GM12878 (cell line): ENCODE results near the gene ARHGAP27. TPM values are rescaled to one million over a fixed set of nuclear protein-coding genes. Genes with fewer than 3 reads are reported as not detected.

ENCODE experiments used
- ATAC-seq: fragments of 200-7000 bp; cut with Tn5 transposase; 3 replicates; pipeline ENCODE4 v1.9.1; 2020; ENCODE audit warnings: mild to moderate bottlenecking, moderate library complexity
- BruUV-seq: library from RNA; stranded (reverse); fragments of 400-500 nt; replicated peaks from 2 replicates; lab custom pipeline; 2021; lab: Mats Ljungman, UMichigan
- CTCF ChIA-PET: fragments of 300-600 bp; sonication (Branson Sonifier 250); formaldehyde crosslinking; extraction: SDS; loops from one replicate; lab custom pipeline; 2021; ENCODE audit warnings: inconsistent platforms; lab: Yijun Ruan, JAX
- POLR2A ChIA-PET: fragments of 350-600 bp; formaldehyde crosslinking; extraction: SDS; loops from one replicate; lab custom pipeline; 2021; ENCODE audit warnings: inconsistent platforms; lab: Charles Lee
- RAD21 ChIA-PET: fragments of 300-600 bp; sonication (Branson Sonifier 250); formaldehyde crosslinking; loops from one replicate; lab custom pipeline; 2023; ENCODE audit warnings: antibody characterized with exemption; ENCODE audit not compliant: unreplicated experiment; lab: Charles Lee
- SMC1A ChIA-PET: fragments of 300-600 bp; sonication (Branson Sonifier 250); formaldehyde crosslinking; loops from one replicate; lab custom pipeline; 2023; ENCODE audit not compliant: unreplicated experiment, uncharacterized antibody; lab: Charles Lee
- DNase-seq: peaks from one replicate; pipeline ENCODE4 v3.0.0-alpha.2; 2011; ENCODE audit warnings: low read depth, low spot score
- FAIRE-seq: peaks from 3 replicates; lab custom pipeline; 2011; peaks lifted over from hg19 to GRCh38; lab: Jason Lieb, UNC
- H2AFZ ChIP-seq: 2 replicates; pipeline ENCODE4 v1.6.0; 2011; ENCODE audit warnings: low read depth, low read length, control low read depth; ENCODE audit not compliant: control insufficient read depth
- H3K27ac ChIP-seq: 2 replicates; pipeline ENCODE4 v1.5.1; 2011; ENCODE audit warnings: control low read depth; ENCODE audit not compliant: control insufficient read depth, insufficient read depth
- H3K27me3 ChIP-seq, 2 experiments: replicated peaks in 1 of 2; 2 replicates each; pipeline versions ENCODE4 v1.6.0 to v1.6.1; 2011; ENCODE audit warnings: low read length in 1 of 2; ENCODE audit not compliant: control insufficient read depth in 2 of 2, insufficient read depth in 2 of 2
- H3K36me3 ChIP-seq, 2 experiments: 2 replicates each; pipeline ENCODE4 v1.5.1; 2011; ENCODE audit warnings: low read length in 1 of 2; ENCODE audit not compliant: control insufficient read depth in 2 of 2, insufficient read depth in 2 of 2
- H3K4me1 ChIP-seq: 2 replicates; pipeline ENCODE4 v1.6.1; 2011; ENCODE audit warnings: mild to moderate bottlenecking, low read length, moderate library complexity, mixed read lengths; ENCODE audit not compliant: control insufficient read depth, insufficient read depth
- H3K4me2 ChIP-seq: 2 replicates; pipeline ENCODE4 v1.6.0; 2011; ENCODE audit warnings: control low read depth; ENCODE audit not compliant: control insufficient read depth, insufficient read depth
- H3K4me3 ChIP-seq: fragments of 200-600 bp; sonication (generic); 2 replicates; pipeline ENCODE4 v1.5.1; 2016
- H3K79me2 ChIP-seq: 2 replicates; pipeline ENCODE4 v1.6.0; 2011; ENCODE audit warnings: low read length; ENCODE audit not compliant: control insufficient read depth, insufficient read depth
- H3K9ac ChIP-seq: 2 replicates; pipeline ENCODE4 v1.8.0; 2011; ENCODE audit warnings: low read length, control low read depth, mixed read lengths; ENCODE audit not compliant: control insufficient read depth, insufficient read depth
- H3K9me3 ChIP-seq: replicated peaks from 3 replicates; pipeline ENCODE4 v1.5.1; 2011; ENCODE audit warnings: mild to moderate bottlenecking, low read length; ENCODE audit not compliant: control insufficient read depth, insufficient read depth
- H4K20me1 ChIP-seq: 2 replicates; pipeline ENCODE4 v1.6.0; 2011; ENCODE audit not compliant: control insufficient read depth, insufficient read depth
- CBFB ChIP-seq: IDR thresholded peaks from 2 replicates; pipeline ENCODE4 v1.6.1; 2016; ENCODE audit warnings: antibody characterized with exemption, low read depth
- DPF2 ChIP-seq: fragments of 450-650 bp; IDR thresholded peaks from 2 replicates; pipeline ENCODE4 v1.6.1; 2017; ENCODE audit warnings: mild to moderate bottlenecking
- HCFC1 ChIP-seq: fragments of 150-350 bp; IDR thresholded peaks from 2 replicates; pipeline ENCODE4 v1.6.1; 2014; ENCODE audit warnings: low read length
- NR2C2 ChIP-seq: IDR thresholded peaks from 2 replicates; pipeline ENCODE4 v1.6.1; 2011; ENCODE audit warnings: borderline replicate concordance, low read depth; ENCODE audit not compliant: control insufficient read depth, insufficient read length
- PML ChIP-seq: IDR thresholded peaks from 2 replicates; pipeline ENCODE4 v1.6.1; 2012; ENCODE audit warnings: low read length, inconsistent platforms
- RBBP5 ChIP-seq: fragments of 200-600 bp; sonication (generic); conservative IDR thresholded peaks from 2 replicates; pipeline ENCODE4 v1.6.1; 2016
- RCOR1 ChIP-seq: conservative IDR thresholded peaks from 2 replicates; pipeline ENCODE4 v1.6.1; 2012; ENCODE audit warnings: low read depth, low read length, improper control_type of control experiment
- RUNX3 ChIP-seq: IDR thresholded peaks from 2 replicates; pipeline ENCODE4 v1.6.1; 2012; ENCODE audit warnings: low read length, inconsistent platforms
- SIX5 ChIP-seq: IDR thresholded peaks from 2 replicates; pipeline ENCODE4 v1.6.1; 2011; ENCODE audit warnings: mild to moderate bottlenecking, low read depth, low read length, moderate library complexity; ENCODE audit not compliant: severe bottlenecking
- SPI1 ChIP-seq: IDR thresholded peaks from 2 replicates; pipeline ENCODE4 v1.6.1; 2011; ENCODE audit warnings: low read depth, mild to moderate bottlenecking, low read length, moderate library complexity, borderline replicate concordance; ENCODE audit not compliant: insufficient read depth
- USF2 ChIP-seq: IDR thresholded peaks from 2 replicates; pipeline ENCODE4 v1.6.1; 2011; ENCODE audit warnings: low read depth, low read length, improper control_type of control experiment, borderline replicate concordance
- YY1 ChIP-seq: IDR thresholded peaks from 2 replicates; pipeline ENCODE4 v1.6.1; 2011; ENCODE audit warnings: low read depth, mild to moderate bottlenecking, low read length
- ZBTB33 ChIP-seq: fragments of 450-650 bp; IDR thresholded peaks from 2 replicates; pipeline ENCODE4 v1.6.1; 2017; ENCODE audit warnings: mild to moderate bottlenecking
- ZNF274 ChIP-seq: IDR thresholded peaks from one replicate; pipeline ENCODE4 v1.8.0; 2011; ENCODE audit not compliant: insufficient read length, insufficient read depth
- ZNF622 ChIP-seq: fragments of 450-650 bp; IDR thresholded peaks from 2 replicates; pipeline ENCODE4 v1.6.1; 2017; ENCODE audit warnings: mild to moderate bottlenecking, inconsistent platforms
- WGBS: methylation state at CpG from one replicate; pipeline ENCODE4 v1.1.6; 2016; ENCODE audit warnings: low lambda C conversion rate; ENCODE audit not compliant: insufficient replicate concordance, insufficient coverage; ENCODE audit errors: missing lambda C conversion rate; 5-methylcytosine and 5-hydroxymethylcytosine counted together
- in situ Hi-C: fragments of 300-500 bp; cut with MboI; formaldehyde crosslinking; loops from 9 replicates; pipeline ENCODE4 v1.14.3; 2018; ENCODE audit warnings: mixed read lengths
- intact Hi-C: fragments of 100-400 bp; cut with micrococcal nuclease; formaldehyde crosslinking; loops from one replicate; pipeline ENCODE4 v1.14.2; 2022; ENCODE audit not compliant: unreplicated experiment
- polyA plus RNA-seq, 11 experiments: library from polyadenylated mRNA; depleted of rRNA in 4 of 11; unstranded in 6 of 11; stranded (reverse) in 5 of 11; fragments of >200 nt; fragmentation: Nextera tagmentation in 4 of 11; fragmentation: Illumina TruSeq in 1 of 11; extraction: Ambion mirVana in 4 of 11; extraction: Trizol in 1 of 11; gene quantifications; 1 replicate in 1 of 11; 2 replicates in 10 of 11; pipeline versions ENCODE4 v1.2.1 to v1.2.3, GENCODE V29; 2011 to 2016; ENCODE audit warnings: inconsistent platforms in 2 of 11, missing spikeins in 2 of 11, low read depth in 1 of 11
- total RNA-seq, 4 experiments: library from RNA; depleted of rRNA in 3 of 4; stranded (reverse); fragments of >200 nt in 3 of 4; fragmentation: Illumina TruSeq in 1 of 4; extraction: Trizol in 1 of 4; gene quantifications; 2 replicates each; pipeline versions ENCODE4 v1.2.1 to v1.2.3, GENCODE V29; 2013 to 2021
- TF ChIP-seq, protein P1 (sequence below): fragments of 150-350 bp; IDR thresholded peaks from 2 replicates; pipeline ENCODE4 v1.6.1; 2016; ENCODE audit warnings: low read depth, low read length
- TF ChIP-seq, protein P2 (sequence below): fragments of 150-350 bp; IDR thresholded peaks from 2 replicates; pipeline ENCODE4 v1.6.1; 2014; ENCODE audit warnings: mild to moderate bottlenecking, low read depth, low read length

The ARHGAP27 gene
- total and polyA plus RNA-seq, 10 of the 15 experiments (the other 5 are each of a cell fraction or from before 2014, with no cell fraction given), result 0.64 to 45.7 (median 17.7) TPM

DNA sequence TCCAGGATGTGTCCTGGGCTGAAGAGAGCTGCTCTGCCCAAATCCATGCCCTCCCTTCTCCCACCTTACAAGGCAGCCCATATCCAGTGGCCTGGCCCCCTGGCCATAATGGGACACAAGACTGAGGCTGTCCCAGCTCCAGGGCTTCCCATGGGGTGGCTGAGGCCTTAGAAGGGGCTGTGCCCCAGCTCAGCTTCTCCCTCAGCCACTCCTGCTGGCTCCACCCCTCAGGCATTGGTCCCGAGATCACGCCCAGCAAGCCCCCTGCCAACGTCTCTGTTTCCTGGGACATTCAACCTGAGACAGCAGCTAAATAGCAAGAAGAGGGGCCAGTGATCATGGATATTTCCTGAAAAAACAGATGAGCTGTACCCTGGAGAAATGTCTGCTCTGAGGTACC is 43.3 kb downstream of the ARHGAP27 start:
- Histone ChIP-seq H2AFZ (no peak overlapping the region), H3K4me1 (peaks cover 8% of the 10 kb centered on the region), H3K9ac (no peak overlapping the region), H3K36me3 (peaks cover 1% of the 10 kb centered on the region in 2 experiments; a peak in 2 of 4 replicates), H3K27ac (no peak overlapping the region), H3K79me2 (no peaks in the 10 kb centered on the region), H3K4me2 (no peak overlapping the region), H3K9me3 (no peaks in the 10 kb centered on the region), H4K20me1 (no peaks in the 10 kb centered on the region), H3K4me3 (no peak overlapping the region), H3K27me3 (no peaks in the 10 kb centered on the region)
- ATAC-seq (no peak), DNase-seq (no peak), FAIRE-seq (no peak)
- in situ Hi-C loops (loop anchor here (5.0 kb wide), 2 partner anchors 112 to 172 kb away; no protein-coding TSS in a partner anchor), intact Hi-C loops (loop anchor here (5.0 kb wide), 1 partner anchor 87 kb away; no protein-coding TSS in a partner anchor)
- no TSS peak for BruUV-seq
- ChIA-PET POLR2A (interaction anchor here (0.5 to 1.4 kb wide), 5 partner anchors 9 to 239 kb away, joined by 3 to 10 read pairs (median 3); no protein-coding TSS in a partner anchor), RAD21 (interaction anchor here (0.5 to 7.4 kb wide), 9 partner anchors 39 to 254 kb away, joined by 3 to 107 read pairs (median 3); partner anchors contain the start of genes ACBD4, HEXIM1 and MAP3K14), CTCF (interaction anchor here (0.9 to 15.5 kb wide), 11 partner anchors 18 to 254 kb away, joined by 3 to 291 read pairs (median 5); partner anchors contain the start of genes ACBD4, FMNL1 and MAP3K14), SMC1A (interaction anchor here (0.8 to 12.7 kb wide), 19 partner anchors 9 to 169 kb away, joined by 3 to 184 read pairs (median 4); partner anchors contain the start of genes FMNL1 and MAP3K14)
- 0% methylated on average over 3 of the region's 3 CpGs for WGBS
- TF ChIP-seq SIX5, result no peak
- TF ChIP-seq HCFC1, result no peak
- no peak for TF ChIP-seq DPF2
- TF ChIP-seq ZBTB33, result no peak
- TF ChIP-seq ZNF622, result no peak
- TF ChIP-seq RCOR1, result no peak
- no peak for TF ChIP-seq NR2C2
- no peak for TF ChIP-seq ZNF274
- no peak for TF ChIP-seq YY1
- TF ChIP-seq, protein P1, sequence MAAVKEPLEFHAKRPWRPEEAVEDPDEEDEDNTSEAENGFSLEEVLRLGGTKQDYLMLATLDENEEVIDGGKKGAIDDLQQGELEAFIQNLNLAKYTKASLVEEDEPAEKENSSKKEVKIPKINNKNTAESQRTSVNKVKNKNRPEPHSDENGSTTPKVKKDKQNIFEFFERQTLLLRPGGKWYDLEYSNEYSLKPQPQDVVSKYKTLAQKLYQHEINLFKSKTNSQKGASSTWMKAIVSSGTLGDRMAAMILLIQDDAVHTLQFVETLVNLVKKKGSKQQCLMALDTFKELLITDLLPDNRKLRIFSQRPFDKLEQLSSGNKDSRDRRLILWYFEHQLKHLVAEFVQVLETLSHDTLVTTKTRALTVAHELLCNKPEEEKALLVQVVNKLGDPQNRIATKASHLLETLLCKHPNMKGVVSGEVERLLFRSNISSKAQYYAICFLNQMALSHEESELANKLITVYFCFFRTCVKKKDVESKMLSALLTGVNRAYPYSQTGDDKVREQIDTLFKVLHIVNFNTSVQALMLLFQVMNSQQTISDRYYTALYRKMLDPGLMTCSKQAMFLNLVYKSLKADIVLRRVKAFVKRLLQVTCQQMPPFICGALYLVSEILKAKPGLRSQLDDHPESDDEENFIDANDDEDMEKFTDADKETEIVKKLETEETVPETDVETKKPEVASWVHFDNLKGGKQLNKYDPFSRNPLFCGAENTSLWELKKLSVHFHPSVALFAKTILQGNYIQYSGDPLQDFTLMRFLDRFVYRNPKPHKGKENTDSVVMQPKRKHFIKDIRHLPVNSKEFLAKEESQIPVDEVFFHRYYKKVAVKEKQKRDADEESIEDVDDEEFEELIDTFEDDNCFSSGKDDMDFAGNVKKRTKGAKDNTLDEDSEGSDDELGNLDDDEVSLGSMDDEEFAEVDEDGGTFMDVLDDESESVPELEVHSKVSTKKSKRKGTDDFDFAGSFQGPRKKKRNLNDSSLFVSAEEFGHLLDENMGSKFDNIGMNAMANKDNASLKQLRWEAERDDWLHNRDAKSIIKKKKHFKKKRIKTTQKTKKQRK, result no peak
- TF ChIP-seq RUNX3, result no peak
- TF ChIP-seq CBFB, result no peak
- TF ChIP-seq, protein P2, sequence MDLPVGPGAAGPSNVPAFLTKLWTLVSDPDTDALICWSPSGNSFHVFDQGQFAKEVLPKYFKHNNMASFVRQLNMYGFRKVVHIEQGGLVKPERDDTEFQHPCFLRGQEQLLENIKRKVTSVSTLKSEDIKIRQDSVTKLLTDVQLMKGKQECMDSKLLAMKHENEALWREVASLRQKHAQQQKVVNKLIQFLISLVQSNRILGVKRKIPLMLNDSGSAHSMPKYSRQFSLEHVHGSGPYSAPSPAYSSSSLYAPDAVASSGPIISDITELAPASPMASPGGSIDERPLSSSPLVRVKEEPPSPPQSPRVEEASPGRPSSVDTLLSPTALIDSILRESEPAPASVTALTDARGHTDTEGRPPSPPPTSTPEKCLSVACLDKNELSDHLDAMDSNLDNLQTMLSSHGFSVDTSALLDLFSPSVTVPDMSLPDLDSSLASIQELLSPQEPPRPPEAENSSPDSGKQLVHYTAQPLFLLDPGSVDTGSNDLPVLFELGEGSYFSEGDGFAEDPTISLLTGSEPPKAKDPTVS, result no peak
- no peak for TF ChIP-seq USF2
- TF ChIP-seq PML, result no peak
- TF ChIP-seq SPI1, result no peak
- TF ChIP-seq RBBP5, result no peak
